ENCODE results near the gene C1QL2.

Gene C1QL2

DNA sequence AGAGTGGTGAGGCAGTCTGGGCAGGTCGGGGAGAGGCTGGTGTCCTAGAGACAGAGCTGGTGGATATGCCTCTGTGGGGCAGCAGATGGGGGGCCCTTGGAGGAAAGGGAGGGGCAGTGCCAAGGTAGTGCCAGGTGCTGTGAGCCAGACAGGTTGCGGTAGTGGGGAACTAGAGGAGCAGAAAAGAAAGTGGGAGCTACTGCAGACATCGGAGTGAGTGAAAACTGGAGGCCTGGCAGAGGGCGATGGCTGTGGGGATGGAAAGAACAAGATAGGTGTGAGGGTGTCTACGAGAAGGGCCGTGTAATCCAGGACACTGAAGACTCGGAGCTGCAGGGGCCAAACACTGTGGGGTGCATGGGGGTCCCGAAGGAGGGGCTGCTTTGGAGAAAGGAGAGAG lies 21.7 kb downstream of the C1QL2 start:
- no peak for DNase-seq

DNA sequence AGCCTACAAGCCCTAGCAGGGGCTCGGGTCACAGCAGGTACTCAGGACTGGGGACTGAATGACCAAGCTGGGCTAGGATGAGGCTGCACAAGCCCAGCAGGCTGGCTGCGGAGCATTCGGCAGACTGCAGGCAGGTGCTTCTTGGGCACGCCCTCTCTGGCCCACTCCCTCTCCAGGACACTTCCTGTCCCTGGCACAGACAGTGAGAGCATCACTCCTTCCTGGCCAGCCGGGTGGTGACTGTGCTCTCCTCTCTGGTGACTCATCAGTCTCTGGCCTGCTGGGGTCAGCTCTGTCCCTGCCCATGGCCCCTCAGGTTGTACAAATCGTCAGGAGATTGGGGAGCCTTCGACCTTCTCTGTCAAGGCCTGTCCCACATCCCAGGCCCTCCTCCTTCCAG lies 22.5 kb downstream of the C1QL2 start:
- no peak for DNase-seq

DNA sequence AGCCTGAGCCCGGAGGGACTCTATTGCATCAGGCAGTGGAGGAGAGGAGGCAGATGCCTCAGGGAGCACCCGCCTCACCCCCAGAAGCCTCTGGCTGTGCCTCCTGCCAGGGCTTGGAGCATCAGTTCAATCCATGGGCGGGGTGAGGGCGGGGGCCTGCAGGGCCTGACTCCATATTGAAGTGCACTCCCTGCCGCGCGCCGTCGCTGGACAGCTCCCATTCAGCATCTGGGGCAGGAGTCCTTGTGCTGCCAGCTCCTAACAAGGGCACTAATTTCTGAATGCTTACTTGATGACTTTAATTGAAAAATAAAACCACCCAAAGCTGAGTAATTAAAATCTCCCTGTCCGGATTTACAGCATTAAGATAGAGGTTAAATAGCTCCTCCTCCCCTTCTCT lies 23.8 kb downstream of the C1QL2 start:
- DNase-seq, result no peak

DNA sequence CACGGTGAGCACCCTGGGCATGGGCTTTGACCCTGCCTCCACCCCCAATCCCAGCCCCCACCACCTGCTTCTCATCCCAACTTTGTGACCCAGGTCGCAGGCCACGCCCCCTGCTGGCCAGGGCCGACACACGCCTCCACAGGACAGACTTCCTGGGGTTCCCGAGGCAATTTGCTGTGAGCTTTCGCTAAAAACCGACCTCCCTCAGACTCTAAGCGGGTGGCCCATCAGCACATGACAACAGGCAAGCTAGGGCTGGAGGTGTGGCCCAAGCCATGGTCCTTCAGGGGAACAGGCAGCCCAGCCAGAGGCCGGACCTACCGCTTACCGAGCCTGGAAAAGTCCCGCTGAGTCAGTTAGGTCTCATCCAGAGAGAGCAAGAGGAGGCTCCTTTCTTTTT lies 31.9 kb downstream of the C1QL2 start:
- no peak for DNase-seq

DNA sequence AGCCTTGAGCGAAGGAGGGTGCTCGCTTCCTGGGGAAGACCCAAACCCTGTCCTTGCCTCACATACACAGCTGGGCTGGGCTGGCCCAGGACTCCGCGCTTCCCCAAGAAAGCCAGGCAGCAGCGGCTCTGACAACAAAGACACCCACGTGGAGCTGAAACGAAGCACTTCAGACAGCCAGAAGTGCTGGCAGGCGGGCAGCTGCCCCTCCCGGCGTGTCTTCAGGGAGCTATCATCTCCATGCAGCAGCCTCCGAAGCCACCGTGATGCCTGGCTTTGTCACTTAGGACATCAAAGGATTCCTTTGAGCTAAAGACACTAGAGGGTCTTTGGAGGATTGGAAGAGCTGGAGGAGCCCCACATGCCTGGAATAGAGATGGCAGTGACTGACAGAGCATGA lies 35.2 kb downstream of the C1QL2 start:
- no peak for DNase-seq

DNA sequence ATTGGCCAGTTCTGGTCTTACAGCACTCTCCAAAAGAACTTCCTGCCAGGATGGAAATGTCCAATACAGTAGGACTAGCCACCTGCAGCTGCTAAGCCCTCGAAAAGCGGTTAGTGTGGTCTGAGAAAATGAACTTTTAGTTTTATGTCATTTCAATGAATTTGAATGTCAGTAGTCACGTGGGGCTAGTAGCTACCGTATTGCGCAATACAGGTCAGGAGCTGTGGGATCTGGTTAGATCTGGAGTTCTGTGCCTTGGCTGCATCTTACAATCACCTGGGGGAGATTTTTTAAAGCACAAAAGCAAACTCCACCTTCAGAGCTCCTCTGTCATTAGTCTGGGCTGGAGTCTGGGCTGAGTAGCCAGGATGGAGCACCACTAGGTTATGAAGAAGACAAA lies 35.9 kb downstream of the C1QL2 start:
- DNase-seq, result no peak

DNA sequence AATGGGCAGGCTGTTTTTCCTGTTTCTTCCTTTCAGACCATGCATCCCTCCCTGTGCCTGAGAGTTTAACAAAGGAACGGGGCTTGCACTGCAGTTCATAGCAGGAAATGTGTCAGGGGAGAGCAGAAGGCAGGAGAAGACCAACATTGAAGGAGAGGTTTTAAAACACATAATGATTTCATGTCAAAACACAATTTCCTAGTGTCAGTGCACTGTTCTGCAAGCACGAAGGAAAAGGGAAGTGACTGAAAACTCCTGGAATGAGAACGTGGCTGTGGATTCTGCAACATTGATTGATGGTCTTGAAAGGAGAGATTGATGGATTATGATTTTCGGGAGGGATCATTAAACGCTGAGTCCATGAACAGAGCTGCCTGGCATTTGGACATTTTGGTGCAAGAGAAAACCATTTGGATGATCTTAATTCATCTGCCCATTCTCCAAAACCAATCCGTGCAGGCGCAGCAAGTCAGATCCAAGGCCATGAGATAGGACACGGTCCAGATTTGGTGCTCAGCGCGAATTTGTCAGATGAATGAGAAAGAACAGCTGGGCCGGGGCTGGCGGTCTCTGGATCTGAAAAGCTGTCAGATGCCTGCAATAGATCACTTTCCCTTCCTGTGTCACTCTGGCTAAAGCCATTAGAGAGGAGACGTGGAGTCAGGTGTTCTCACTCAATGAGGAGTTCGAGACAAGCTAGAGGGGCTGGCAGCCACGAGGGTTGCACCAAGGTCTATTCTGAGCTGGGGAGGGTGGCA lies 38.4 kb downstream of the C1QL2 start:
- DNase-seq, result peak; percentile 29

DNA sequence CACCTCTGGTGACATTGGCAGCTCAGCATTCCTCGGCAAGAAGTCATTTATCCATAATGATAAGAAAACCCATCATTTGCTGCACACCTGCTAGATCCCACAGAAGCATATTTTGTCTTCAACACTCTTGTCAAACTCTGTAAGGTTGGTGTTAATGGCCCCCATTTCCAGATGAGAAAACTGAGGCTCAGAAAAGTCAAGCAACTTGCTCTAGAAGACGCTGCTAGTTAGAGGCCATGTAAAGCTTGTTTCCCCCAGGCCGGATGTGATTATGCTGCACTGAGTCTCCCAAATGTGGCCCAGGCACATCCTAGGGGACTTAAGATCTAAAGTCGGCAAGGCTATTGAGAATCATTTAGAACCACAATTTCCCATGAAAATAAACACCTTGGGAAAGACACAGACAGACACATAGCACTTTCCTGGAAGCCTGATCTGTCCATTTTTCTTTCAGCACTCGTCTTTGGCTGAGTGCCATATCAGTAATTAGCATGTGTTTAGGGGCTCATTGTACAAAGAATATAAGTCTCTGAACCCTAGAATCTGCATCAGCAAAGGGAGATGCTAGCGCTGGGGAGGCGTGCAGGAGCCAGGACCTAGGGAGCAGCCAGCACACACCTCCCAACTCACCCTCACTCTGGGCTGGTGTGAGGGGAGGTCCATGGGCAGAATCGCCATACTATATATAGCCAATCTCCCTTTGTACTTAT lies 39.3 kb downstream of the C1QL2 start:
- no peak for DNase-seq

DNA sequence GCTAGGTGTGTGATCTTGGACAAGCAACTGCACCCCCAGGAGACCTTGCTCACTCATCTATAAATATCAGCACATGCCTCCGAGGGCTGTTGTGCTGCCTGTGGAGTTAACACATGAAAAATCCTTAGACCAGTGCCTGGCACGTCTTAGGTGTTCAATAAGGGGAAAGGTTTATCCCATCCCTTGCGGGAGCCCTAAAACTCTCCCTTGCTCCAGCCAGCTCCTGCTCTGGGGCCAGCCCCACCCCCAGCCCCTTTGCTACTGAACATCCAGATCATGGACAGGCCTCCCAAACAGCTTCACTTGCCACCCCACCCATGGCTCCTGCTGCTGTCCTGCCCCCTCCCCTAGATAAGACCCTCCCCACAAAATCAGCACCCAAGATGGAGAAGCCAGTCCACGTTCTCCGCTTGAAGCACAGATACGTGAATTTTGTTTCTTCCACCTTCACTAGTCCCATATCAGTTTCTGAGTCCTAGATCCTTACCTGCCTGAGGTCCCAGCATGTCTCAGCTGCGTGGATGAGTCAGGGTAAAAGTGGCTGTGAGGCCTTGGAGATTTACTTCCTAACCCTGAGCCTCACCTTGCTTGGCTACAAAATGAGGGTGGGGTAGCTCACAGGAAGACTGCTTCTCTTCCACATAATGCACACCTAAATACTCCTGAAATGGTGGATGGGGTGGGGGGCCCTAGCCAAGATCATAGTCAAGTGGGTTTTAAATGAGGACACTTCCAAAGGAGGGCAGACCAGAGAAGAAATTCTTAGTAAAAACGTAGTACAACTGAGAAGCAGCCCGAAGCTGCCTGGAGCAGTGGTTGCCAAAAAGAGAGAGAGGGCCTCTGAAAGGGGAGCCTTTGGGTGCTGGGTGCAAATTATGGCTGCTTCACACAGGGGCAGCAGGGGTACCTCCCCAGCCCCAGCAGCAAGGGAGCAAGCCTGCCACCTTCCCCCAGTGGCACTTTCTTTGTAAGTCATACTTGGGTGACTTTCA lies 40.4 kb downstream of the C1QL2 start:
- DNase-seq, result no peak

DNA sequence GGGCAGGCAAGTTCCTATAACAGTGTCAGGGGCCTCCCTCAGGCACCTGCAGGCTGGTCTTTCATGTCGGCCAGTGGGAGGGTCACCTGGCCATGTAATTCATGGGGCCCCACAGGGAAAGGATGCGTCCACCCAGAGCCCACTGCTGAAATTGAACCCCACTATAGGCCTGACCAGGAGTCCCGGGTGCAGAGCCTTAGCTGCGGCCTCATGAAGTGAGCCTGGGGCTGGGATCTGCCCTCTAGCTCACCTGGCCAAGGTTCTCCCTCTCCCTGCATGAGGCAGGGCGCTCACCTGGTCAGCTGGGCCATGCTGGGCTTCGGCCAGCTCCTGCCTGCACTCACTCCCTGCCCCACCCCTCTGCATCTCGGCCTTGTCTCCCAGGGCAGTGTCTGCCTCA lies 41.1 kb downstream of the C1QL2 start:
- no peak for DNase-seq

DNA sequence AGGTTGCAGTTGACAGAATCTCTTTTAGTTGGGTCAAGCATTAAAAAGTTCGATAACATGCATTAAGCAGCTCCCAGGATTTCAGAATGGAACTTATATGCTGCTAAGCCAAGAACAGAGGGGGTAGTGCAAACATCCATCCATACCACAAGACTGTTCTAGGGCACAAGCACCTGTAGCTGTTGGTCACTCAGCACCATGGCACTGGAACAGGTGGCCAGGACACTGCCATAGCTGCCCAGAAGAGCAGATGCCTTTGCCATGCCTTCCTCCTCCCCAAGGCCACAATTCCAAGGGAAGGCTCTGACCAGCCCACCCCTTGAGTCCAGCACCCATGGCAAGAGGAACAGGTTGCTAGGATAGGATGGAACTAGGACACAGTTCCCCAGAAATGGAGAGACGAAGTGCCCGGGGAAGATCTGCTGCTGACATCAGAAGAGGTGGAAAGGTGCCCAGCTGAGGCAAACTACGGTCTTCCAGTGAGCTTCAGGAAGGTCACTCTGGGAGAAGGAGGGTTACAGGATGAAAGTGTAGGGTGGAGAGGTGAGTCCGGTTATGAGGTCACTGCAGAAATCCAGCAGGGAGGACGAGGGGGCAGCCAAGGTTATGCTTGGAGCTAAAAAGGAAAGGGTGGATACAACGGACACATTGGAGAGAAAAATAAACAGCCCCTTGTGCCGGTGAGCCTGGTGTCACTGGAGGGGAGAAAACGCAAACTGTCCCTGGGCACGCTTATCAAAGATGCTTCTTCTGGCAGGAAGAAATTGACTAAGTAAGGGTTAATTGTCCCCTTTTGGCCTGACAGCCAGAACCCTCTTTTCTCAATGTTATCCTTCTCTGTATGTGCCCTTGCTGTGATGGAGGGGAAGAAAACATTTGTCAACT lies 41.9 kb downstream of the C1QL2 start:
- DNase-seq, result no peak

DNA sequence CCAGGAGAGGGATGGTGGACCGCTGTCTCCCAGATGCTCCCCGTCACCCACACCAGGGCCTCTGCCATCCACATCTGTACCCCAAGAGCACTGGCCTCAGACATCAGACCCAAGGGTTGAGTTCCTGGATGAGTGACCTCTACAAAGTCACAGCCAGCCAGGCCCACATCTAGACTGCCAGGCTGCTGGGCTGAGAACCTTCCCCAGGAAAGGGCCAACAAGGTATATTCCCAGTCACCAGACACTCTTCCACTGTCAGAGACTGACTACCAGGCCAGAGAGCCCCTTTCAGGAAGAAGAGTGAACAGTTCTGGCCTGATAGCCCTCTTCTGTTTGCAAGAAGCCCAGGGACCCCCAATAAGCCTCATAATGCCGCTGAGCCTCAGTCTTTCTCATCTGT lies 44.3 kb downstream of the C1QL2 start:
- no peak for DNase-seq

DNA sequence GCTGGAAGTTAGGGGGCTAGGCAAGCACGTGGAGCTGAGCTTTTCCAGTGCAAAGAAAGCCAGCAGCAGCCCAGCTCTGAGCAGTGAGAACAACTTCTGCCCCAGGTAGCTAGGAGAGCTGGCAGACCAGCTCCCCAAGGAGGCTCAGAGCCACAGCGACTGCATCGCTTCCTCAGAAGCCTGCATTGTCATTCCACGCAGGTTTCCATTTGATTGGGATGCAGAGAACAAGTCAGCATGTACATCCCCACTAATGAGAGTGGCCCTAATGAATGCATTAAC lies 45.1 kb downstream of the C1QL2 start:
- no peak for DNase-seq

DNA sequence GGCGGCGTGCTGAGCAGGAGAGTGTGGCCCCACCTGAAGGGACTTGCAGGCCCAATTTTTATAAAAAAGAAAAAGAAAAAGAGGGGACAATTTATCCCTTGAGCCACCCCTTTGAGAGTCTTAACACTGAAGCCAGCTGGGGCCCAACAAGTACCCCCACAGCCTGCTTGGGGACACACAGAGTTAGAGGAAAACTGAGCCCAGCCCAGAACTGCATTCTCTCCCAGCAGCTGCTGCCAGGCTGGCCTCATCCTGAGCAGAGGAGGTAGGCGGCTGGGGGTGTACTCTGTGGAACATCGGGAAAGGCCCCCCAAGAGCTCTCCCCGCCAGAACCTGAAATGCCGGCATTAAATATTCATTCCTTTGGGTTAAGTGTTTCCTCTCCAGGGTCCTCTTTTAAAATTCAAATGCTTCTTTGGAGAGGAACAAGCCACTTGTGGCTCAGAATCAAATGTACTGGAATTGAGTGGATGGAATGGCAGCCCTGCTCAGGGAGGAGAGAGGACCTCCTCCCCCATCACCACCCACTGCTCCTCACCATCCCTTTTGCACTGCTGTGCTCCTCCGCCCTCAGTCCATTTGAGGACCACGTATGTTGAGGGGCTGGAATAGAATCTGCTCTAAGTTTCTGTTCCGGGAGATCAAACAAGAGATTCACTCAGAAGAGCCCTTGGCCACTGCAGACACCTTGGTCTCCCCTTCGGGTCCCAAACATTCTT lies 45.6 kb downstream of the C1QL2 start:
- no peak for DNase-seq

DNA sequence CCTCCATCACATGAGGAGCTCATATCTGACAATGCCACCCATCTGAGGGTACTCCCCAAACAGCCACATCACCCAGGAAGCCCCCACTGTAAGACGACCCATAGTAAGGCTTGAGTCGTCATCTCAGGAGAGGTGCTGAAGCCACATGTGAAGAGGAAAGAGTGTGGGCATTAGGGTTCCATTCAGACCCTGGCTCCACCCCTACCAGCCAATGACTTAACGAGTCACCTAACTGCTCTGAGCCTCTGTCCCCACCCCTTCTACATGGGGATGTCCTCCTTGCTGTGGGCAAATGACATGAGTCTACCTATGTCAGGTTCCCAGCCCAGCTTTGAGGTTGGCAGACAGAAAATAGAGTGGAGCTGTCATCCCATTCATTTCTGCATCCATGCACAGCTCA lies 46.3 kb downstream of the C1QL2 start:
- no peak for DNase-seq

DNA sequence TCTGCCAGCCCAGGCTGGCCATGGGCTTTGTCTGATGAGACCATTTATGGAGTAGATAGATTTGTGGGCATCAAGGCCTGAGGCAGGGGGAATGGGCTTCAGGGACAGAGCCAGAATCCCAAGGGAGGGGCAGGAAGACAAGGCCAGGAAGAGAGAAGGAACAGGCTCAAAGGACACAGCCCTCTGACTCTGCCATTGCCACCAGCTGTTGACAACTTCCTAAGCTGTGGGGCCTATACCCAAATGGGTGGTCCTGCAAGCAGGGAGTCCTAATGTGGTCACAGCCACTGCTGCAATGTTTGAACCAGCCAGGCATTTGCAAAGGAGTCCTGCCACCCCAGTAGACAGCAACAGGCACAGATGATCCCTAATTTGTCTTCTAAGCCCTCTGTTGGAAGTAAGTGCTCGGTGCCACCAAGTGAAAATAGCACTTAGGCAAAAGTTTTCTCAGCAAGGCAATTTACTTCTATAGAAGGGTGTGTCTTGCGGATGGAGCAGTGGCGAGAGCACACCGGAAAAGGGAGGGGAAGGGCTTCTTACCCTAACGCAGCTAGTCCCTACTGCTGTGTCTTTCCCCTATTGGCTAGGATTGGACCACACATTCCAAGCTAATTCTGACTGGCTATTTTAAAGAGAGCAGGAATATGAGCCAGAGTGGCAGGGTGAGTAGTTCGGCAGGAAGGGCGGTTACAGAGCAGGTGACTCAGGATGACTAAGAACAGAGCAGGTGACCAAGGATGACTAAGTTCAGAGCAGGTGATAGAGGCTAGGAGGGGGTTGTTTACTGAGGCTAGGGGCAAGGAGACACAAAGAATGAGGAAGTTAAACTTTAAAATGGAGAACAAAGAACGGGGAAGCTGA lies 47.2 kb downstream of the C1QL2 start:
- DNase-seq, result no peak

DNA sequence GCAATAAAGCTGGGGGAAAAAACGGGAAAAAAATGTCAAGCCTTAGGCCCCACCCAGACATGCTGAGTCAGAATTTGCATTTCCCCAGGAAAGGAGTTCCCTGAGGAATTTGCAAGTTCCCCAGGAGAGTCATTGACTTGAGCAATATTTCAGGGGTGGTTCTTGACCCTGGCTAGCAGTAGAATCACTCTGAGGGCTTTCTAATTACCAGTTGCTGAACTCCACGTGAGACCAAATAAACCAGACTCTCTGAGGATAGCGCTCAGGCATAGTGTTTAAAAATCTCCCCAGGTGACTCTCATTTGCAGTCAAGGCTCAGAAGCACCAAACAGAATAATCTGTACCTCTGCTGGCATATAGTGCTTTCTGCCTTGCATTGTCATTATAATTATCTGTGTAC lies 48.7 kb downstream of the C1QL2 start:
- no peak for DNase-seq

DNA sequence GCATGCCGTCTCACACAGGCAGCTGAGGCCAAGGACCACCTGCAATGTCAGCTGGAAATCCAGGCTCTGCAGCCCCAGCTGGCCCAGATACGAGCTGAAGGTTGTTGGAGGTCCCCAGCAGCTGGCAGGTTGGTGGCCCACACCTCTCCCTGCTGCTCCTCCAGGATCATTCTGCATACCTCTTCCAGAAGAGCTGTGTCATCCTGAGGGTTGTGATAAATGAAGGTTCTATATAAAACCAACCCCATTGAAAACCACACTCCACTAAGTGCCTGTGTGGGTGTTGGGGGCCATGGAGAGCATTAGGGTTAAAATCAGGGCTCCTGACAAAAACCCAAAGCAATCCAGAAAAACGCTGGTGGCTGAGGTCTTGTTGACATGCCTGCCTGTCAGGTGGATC lies 50.4 kb downstream of the C1QL2 start:
- DNase-seq, result no peak

DNA sequence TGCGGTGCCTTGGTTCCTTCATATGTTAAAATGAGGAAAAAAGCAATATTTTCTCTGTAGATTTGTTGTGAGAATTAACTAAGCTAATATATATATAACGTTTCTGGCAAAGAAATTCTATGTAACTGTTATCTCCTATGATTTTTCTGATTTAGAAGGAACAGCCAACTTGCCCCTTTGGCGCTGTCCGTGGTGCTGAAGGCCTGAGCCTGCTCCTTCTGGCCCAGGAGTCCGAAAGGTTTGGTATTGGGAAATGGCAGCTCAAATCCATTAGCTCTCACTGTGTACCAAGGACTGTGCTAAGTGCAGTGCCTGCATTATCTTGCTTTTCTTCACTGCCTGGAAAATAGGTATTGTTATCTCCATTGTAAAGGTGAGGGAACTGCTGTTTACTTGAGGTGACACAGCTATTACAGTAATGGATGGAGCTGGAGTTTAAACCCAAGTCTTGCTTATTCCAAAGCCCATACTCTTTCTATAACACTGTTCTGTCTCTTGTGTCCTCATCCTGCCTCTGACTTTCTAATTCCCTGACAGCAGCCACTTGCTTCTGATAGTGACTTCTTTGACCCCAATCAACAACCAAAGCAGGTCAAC lies 52.2 kb downstream of the C1QL2 start:
- DNase-seq, result no peak
